PC-9 (cell line): ENCODE measurements around the gene PLEKHA6. TPM values are rescaled to one million over a fixed set of nuclear protein-coding genes. Genes with fewer than 3 reads are reported as not detected.

Experiments
- BruUV-seq: library from RNA; stranded (reverse); fragments of 400-500 nt; replicated peaks from 2 replicates; lab custom pipeline; 2021; lab: Mats Ljungman, UMichigan
- CTCF ChIA-PET: fragments of 300-600 bp; sonication (Branson Sonifier 250); formaldehyde crosslinking; loops from one replicate; lab custom pipeline; 2022; ENCODE audit warnings: antibody characterized with exemption; lab: Charles Lee
- POLR2A ChIA-PET: fragments of 300-600 bp; sonication (Branson Sonifier 250); formaldehyde crosslinking; loops from one replicate; lab custom pipeline; 2022; ENCODE audit warnings: antibody characterized with exemption; ENCODE audit not compliant: unreplicated experiment; lab: Charles Lee
- DNase-seq, 2 experiments: peaks; one replicate each; pipeline versions ENCODE4 v3.0.0 to v3.0.0-alpha.2; 2015 to 2022; ENCODE audit warnings: mixed read lengths in 1 of 2
- H2AFZ ChIP-seq: fragments of 200-600 bp; sonication (generic); 2 replicates; pipeline ENCODE4 v1.8.1; 2017; ENCODE audit warnings: antibody characterized with exemption
- H3F3A ChIP-seq: fragments of 200-600 bp; sonication (generic); 2 replicates; pipeline ENCODE4 v1.8.1; 2017; ENCODE audit warnings: antibody characterized with exemption, mild to moderate bottlenecking, low read depth; ENCODE audit not compliant: insufficient read depth
- H3K27ac ChIP-seq: fragments of 200-600 bp; sonication (generic); 2 replicates; pipeline ENCODE4 v1.6.1; 2016; ENCODE audit warnings: mixed run types
- H3K27me3 ChIP-seq: fragments of 200-600 bp; sonication (generic); 2 replicates; pipeline ENCODE4 v1.6.1; 2016; ENCODE audit warnings: low read depth, mixed run types; ENCODE audit not compliant: insufficient read depth
- H3K36me3 ChIP-seq: fragments of 200-600 bp; sonication (generic); 2 replicates; pipeline ENCODE4 v1.6.1; 2016; ENCODE audit warnings: low read depth, mixed run types
- H3K4me1 ChIP-seq: fragments of 200-600 bp; sonication (generic); replicated peaks from 2 replicates; pipeline ENCODE4 v1.6.1; 2016; ENCODE audit warnings: mixed run types; ENCODE audit not compliant: insufficient read depth
- H3K4me2 ChIP-seq: fragments of 200-600 bp; sonication (generic); 2 replicates; pipeline ENCODE4 v1.6.1; 2017; ENCODE audit warnings: mixed run types
- H3K4me3 ChIP-seq: fragments of 200-600 bp; sonication (generic); 2 replicates; pipeline ENCODE4 v1.6.1; 2016; ENCODE audit warnings: mixed run types
- H3K79me2 ChIP-seq: fragments of 200-600 bp; sonication (generic); 2 replicates; pipeline ENCODE4 v1.6.1; 2017; ENCODE audit warnings: low read depth, mixed run types
- H3K9me2 ChIP-seq: fragments of 200-600 bp; sonication (generic); 2 replicates; pipeline ENCODE4 v1.8.1; 2017; ENCODE audit warnings: mild to moderate bottlenecking; ENCODE audit not compliant: insufficient read depth
- H3K9me3 ChIP-seq: fragments of 200-600 bp; sonication (generic); 2 replicates; pipeline ENCODE4 v1.8.1; 2016; ENCODE audit warnings: low read depth; ENCODE audit not compliant: insufficient read depth
- H4K20me1 ChIP-seq: fragments of 200-600 bp; sonication (generic); 2 replicates; pipeline ENCODE4 v1.8.1; 2017; ENCODE audit not compliant: insufficient read depth
- CTCF ChIP-seq: fragments of 200-600 bp; sonication (generic); conservative IDR thresholded peaks from 2 replicates; pipeline ENCODE4 v1.6.1; 2017; ENCODE audit warnings: mixed run types, antibody characterized with exemption, mild to moderate bottlenecking, moderate library complexity
- EZH2 ChIP-seq: fragments of 200-600 bp; sonication (generic); IDR thresholded peaks from 2 replicates; pipeline ENCODE4 v1.8.0; 2017; ENCODE audit warnings: antibody characterized with exemption, low read depth
- intact Hi-C: fragments of 100-400 bp; cut with micrococcal nuclease; formaldehyde crosslinking; loops from one replicate; pipeline ENCODE4 v1.10.0; 2022; ENCODE audit not compliant: unreplicated experiment
- total RNA-seq: library from RNA; stranded (reverse); gene quantifications from 2 replicates; pipeline ENCODE4 v1.2.3, GENCODE V29; 2021

The PLEKHA6 gene
- total RNA-seq, 1 experiment from 2014 or later, result 52.0 TPM

GRCh38 chr1:204406621-204407020, 46.9 kb upstream of the PLEKHA6 start:
- intact Hi-C loops, result loop anchor here (10.0 kb wide), 1 partner anchor 398 kb away; no protein-coding TSS in a partner anchor
- peaks cover 72% of the 10 kb centered on the region for H3K36me3 ChIP-seq
- TF ChIP-seq CTCF (no peak), EZH2 (no peak)
- peaks cover 51% of the 10 kb centered on the region; the same call in 1 of the 2 replicates for H3F3A ChIP-seq
- no TSS peak for BruUV-seq
- peak overlapping the region; percentile 94 for H3K4me3 ChIP-seq
- H3K79me2 ChIP-seq, result peaks cover 100% of the 10 kb centered on the region
- peaks cover 77% of the 10 kb centered on the region for H4K20me1 ChIP-seq
- no peak for DNase-seq
- ChIA-PET CTCF (interaction anchor here (0.6 to 1.5 kb wide), 2 partner anchors 8 to 503 kb away, joined by 6 to 8 read pairs; no protein-coding TSS in a partner anchor), POLR2A (no interaction called here)
- H3K27ac ChIP-seq, result peak overlapping the region; percentile 61; the same call in 1 of the 2 replicates
- no peaks in the 10 kb centered on the region for H3K9me2 ChIP-seq
- no peak overlapping the region for H2AFZ ChIP-seq
- H3K27me3 ChIP-seq, result no peaks in the 10 kb centered on the region
- H3K4me2 ChIP-seq, result peak overlapping the region; percentile 94
- peaks cover 17% of the 10 kb centered on the region for H3K4me1 ChIP-seq
- no peaks in the 10 kb centered on the region for H3K9me3 ChIP-seq

- intact Hi-C loops, result loop anchor here (10.0 kb wide), 1 partner anchor 399 kb away; no protein-coding TSS in a partner anchor
- Histone ChIP-seq H3K4me2 (peak overlapping the region; percentile 94), H3K79me2 (peaks cover 95% of the 10 kb centered on the region), H3K27me3 (no peaks in the 10 kb centered on the region), H3K27ac (0 out of 2 replicates have a peak overlapping the region, but pooled peaks have one; percentile 1), H3K4me3 (peak overlapping the region; percentile 94; the same call in 1 of the 2 replicates), H2AFZ (no peak overlapping the region), H3F3A (peaks cover 57% of the 10 kb centered on the region; the same call in 1 of the 2 replicates), H3K4me1 (peaks cover 17% of the 10 kb centered on the region), H4K20me1 (peaks cover 78% of the 10 kb centered on the region), H3K36me3 (peaks cover 74% of the 10 kb centered on the region), H3K9me3 (no peaks in the 10 kb centered on the region), H3K9me2 (no peaks in the 10 kb centered on the region)
- BruUV-seq, result no TSS peak
- no peak for TF ChIP-seq EZH2
- CTCF ChIA-PET, result interaction anchor here (0.6 kb wide), 1 partner anchor 502 kb away, joined by 8 read pairs; no protein-coding TSS in a partner anchor
- no peak for DNase-seq
- POLR2A ChIA-PET, result no interaction called here
Measured at GRCh38 chr1:204405988-204406387, 46.3 kb upstream of the PLEKHA6 start.

GRCh38 chr1:204404629-204405028, 44.9 kb upstream of the PLEKHA6 start:
- H3K4me1 ChIP-seq, result peaks cover 17% of the 10 kb centered on the region
- H3K9me3 ChIP-seq, result no peaks in the 10 kb centered on the region
- no TSS peak for BruUV-seq
- peaks cover 64% of the 10 kb centered on the region for H4K20me1 ChIP-seq
- H3K4me2 ChIP-seq, result peak overlapping the region; percentile 94; the same call in 1 of the 2 replicates
- no peak for DNase-seq
- H3K9me2 ChIP-seq, result no peaks in the 10 kb centered on the region
- H3K36me3 ChIP-seq, result peaks cover 66% of the 10 kb centered on the region
- H2AFZ ChIP-seq, result no peak overlapping the region
- H3F3A ChIP-seq, result peaks cover 66% of the 10 kb centered on the region; the same call in 1 of the 2 replicates
- ChIA-PET POLR2A (interaction anchor here (0.6 kb wide), 1 partner anchor 288 kb away, joined by 7 read pairs; no protein-coding TSS in a partner anchor), CTCF (no interaction called here)
- H3K4me3 ChIP-seq, result no peak overlapping the region
- no peak for TF ChIP-seq CTCF
- TF ChIP-seq EZH2, result no peak
- peaks cover 88% of the 10 kb centered on the region for H3K79me2 ChIP-seq
- no peak overlapping the region for H3K27ac ChIP-seq
- intact Hi-C loops, result loop anchor here (10.0 kb wide), 1 partner anchor 400 kb away; no protein-coding TSS in a partner anchor
- H3K27me3 ChIP-seq, result no peaks in the 10 kb centered on the region
